GM18909 (cell line): ENCODE data around the gene TBC1D24.

Experiments
- ATAC-seq: cut with Tn5 transposase; IDR thresholded peaks from one replicate; pipeline ENCODE4 v1.9.1; 2021; ENCODE audit warnings: mild to moderate bottlenecking; ENCODE audit not compliant: unreplicated experiment, poor library complexity

Gene TBC1D24

GRCh38 chr16:2467528-2468232 is 7.2 kb upstream of the TBC1D24 start:
- no peak for ATAC-seq

- no peak for ATAC-seq
These were observed 6.6 kb upstream of the TBC1D24 start for GRCh38 chr16:2468233-2468724.

- ATAC-seq: peak; percentile 41
These were observed 6.1 kb upstream of the TBC1D24 start for GRCh38 chr16:2468725-2469398.

- no peak for ATAC-seq
These were observed 5.3 kb upstream of the TBC1D24 start for GRCh38 chr16:2469399-2470233.

- no peak for ATAC-seq
These were observed 4.7 kb upstream of the TBC1D24 start for GRCh38 chr16:2470234-2470601.

- ATAC-seq: no peak
These were observed 4.3 kb upstream of the TBC1D24 start for GRCh38 chr16:2470603-2471015.

- no peak for ATAC-seq
These were observed 3.8 kb upstream of the TBC1D24 start, which contains the start of gene NTN3 for GRCh38 chr16:2471016-2471652. Gene NTN3 (plus strand): TSS chr16:2471297. CDS start chr16:2471702, 405 bp downstream.

- no peak for ATAC-seq
These were observed 3.1 kb upstream of the TBC1D24 start for GRCh38 chr16:2471653-2472487.

- no peak for ATAC-seq
These were observed 2.5 kb upstream of the TBC1D24 start for GRCh38 chr16:2472488-2472864.

- ATAC-seq: no peak
These were observed 2.0 kb upstream of the TBC1D24 start for GRCh38 chr16:2472885-2473445.

GRCh38 chr16:2473446-2473926 is 1.4 kb upstream of the TBC1D24 start:
- no peak for ATAC-seq

GRCh38 chr16:2473999-2474876 is 689 bp upstream of the TBC1D24 start:
- peak; percentile 29 for ATAC-seq

- ATAC-seq: peak; percentile 4
These were observed 752 bp downstream of the TBC1D24 start for GRCh38 chr16:2475413-2476344.

GRCh38 chr16:2476345-2476720 is 1.4 kb downstream of the TBC1D24 start:
- no peak for ATAC-seq

- no peak for ATAC-seq
These were observed 1.8 kb downstream of the TBC1D24 start for GRCh38 chr16:2476741-2477140.

GRCh38 chr16:2477327-2477726 is 2.4 kb downstream of the TBC1D24 start:
- ATAC-seq: no peak

- no peak for ATAC-seq
These were observed 3.4 kb downstream of the TBC1D24 start for GRCh38 chr16:2478279-2478678.
